HL-60 (cell line): ENCODE data around the gene ATP13A5.

Source experiments
- DNase-seq, 2 experiments: peaks; one replicate each; pipeline ENCODE4 v3.0.0-alpha.2; 2010 to 2020; ENCODE audit warnings: low read depth in 1 of 2, low spot score in 1 of 2
- H3K27ac ChIP-seq: fragments of 250-450 bp; sonication (Bioruptor Pico); replicated peaks from 2 replicates; pipeline ENCODE4 v1.5.1; 2020; ENCODE audit warnings: mild to moderate bottlenecking, moderate library complexity
- H3K27me3 ChIP-seq: fragments of 250-450 bp; sonication (Bioruptor Pico); 2 replicates; pipeline ENCODE4 v1.5.1; 2021; ENCODE audit warnings: mild to moderate bottlenecking, moderate library complexity; ENCODE audit not compliant: insufficient read depth, poor library complexity, severe bottlenecking
- H3K4me3 ChIP-seq: replicated peaks from 2 replicates; pipeline ENCODE4 v1.5.1; 2011; ENCODE audit warnings: mild to moderate bottlenecking, control low read depth, low read length; ENCODE audit not compliant: insufficient read depth
- CTCF ChIP-seq: IDR thresholded peaks from one replicate; pipeline ENCODE4 v1.5.1; 2011; ENCODE audit warnings: low read length, control low read depth, inconsistent platforms; ENCODE audit not compliant: insufficient read depth
- GABPA ChIP-seq: IDR thresholded peaks from 2 replicates; pipeline ENCODE4 v1.6.1; 2012; ENCODE audit warnings: low read depth
- POLR2AphosphoS5 ChIP-seq: IDR thresholded peaks from 2 replicates; pipeline ENCODE4 v1.6.1; 2012; ENCODE audit warnings: low read depth
- REST ChIP-seq: IDR thresholded peaks from 2 replicates; pipeline ENCODE4 v1.6.1; 2012; ENCODE audit warnings: low read depth; ENCODE audit not compliant: insufficient replicate concordance
- SPI1 ChIP-seq: IDR thresholded peaks from 2 replicates; pipeline ENCODE4 v1.6.1; 2012; ENCODE audit warnings: low read depth, mild to moderate bottlenecking, borderline replicate concordance

ATP13A5 gene

GRCh38 chr3:193317682-193318300 lies 60.8 kb downstream of the ATP13A5 start:
- Histone ChIP-seq H3K27me3 (no peaks in the 10 kb centered on the region), H3K27ac (no peak overlapping the region), H3K4me3 (no peak overlapping the region)
- DNase-seq: no peak
- TF ChIP-seq GABPA (no peak), SPI1 (no peak), CTCF (no peak), POLR2AphosphoS5 (no peak), REST (no peak)

- H3K4me3 ChIP-seq: no peak overlapping the region
- no peak for DNase-seq
- H3K27ac ChIP-seq: no peak overlapping the region
- no peaks in the 10 kb centered on the region for H3K27me3 ChIP-seq
- TF ChIP-seq CTCF (no peak), SPI1 (no peak), REST (no peak), POLR2AphosphoS5 (no peak), GABPA (no peak)
These were observed 64.4 kb downstream of the ATP13A5 start for GRCh38 chr3:193314161-193314560.

- H3K27ac ChIP-seq: no peak overlapping the region
- TF ChIP-seq REST (no peak), CTCF (no peak), POLR2AphosphoS5 (no peak), SPI1 (no peak)
- no peak for DNase-seq
- H3K4me3 ChIP-seq: no peak overlapping the region
- no peaks in the 10 kb centered on the region for H3K27me3 ChIP-seq
These were observed 65.2 kb downstream of the ATP13A5 start for GRCh38 chr3:193313061-193313958.
